Activated CD8-positive, alpha-beta memory T cell treated with anti-CD3 and anti-CD28 coated beads, Interleukin-2, amount 50 U/mL, for 1 hour (primary cell): ENCODE results near the gene RASGRF1.
"Not testable (repeated sequence)": the region's sequence is repeated elsewhere in the genome, so short reads cannot be mapped to it uniquely, and the experiment has no call there.

Experiments used
- DNase-seq: peaks from one replicate; pipeline ENCODE4 v3.0.0-alpha.2; 2020; ENCODE audit errors: extremely low read depth

Gene RASGRF1

DNA sequence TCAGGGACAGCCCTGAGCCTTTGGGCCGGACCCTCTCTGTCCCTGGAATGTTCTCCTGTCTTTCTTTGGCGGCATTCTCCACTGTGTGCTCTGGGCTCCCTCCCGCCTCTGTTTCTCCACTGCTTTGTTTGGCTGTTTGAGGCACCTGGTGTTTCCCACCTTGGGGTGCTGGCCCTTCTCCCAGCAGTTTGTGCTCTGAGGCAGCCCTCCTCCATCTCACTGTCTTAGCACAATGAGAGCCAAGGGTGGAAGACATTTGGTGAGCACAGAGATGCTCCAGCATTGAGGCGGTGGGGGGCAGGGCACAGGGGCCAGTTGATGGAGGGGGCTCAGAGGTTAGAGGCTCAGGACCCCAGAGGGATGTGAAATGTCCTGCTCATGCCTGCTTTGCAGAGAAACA lies 54.3 kb downstream of the RASGRF1 start:
- DNase-seq: no peak

DNA sequence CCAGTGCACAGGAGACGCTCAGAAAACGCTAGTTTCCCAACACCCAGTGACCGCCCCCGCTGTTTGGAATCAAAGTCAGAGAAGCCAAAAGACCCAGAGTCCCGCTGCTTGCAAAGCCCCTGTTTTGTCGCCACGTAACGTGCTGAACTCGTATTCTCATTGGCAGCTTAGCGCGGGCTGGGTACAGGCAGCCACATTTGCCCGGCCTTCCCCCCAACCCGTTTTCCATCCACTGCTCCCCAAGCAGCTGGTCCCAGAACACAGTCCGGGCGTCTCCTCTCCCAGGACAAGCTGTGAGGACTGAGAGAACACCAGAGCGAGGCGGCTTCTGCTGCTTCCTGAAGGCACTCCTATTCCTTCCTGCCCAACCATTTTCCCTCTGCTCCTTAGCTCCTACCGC lies 54.8 kb downstream of the RASGRF1 start:
- no peak for DNase-seq

DNA sequence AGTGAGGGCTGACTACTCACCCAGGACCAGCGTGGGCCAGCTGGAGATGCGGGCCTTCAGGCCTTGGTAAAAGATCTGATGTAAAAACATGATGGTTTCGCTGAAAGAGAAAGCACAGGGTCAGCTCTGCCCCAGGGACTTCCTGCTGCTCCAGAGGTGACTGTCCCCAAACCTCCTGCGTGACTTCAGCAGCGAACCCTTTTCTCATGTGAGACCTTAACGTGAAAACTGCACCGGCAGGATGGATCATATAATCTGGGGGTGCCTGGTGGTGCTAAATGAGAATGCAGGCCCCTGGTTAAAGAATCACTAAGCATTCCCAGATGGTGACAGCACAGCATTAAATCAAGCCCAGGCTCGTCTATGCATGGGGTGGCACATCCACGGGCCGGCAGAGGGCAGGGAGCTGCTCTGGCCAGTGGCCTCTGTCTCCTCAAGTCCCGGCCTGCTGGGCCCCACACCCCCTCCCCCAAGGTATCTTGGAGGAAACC lies 55.4 kb downstream of the RASGRF1 start:
- DNase-seq: no peak

DNA sequence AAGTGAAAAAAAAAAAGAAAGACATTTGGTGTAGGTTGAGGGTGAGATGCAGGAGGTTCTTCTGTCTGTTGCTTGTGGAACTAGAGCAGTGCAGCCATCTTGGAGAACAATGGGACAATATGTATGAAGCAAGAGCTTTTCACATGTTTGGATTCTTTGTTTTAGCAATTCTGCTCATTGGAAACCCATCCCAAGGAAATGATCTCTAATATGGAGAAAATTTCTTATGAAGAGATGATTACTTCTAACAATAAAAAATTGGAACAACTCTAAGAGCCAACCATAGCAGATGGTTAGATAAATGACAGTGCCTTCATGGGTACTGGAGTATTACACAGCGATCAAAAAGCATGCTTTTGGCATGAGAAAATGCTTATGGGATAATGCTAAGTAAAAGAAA lies 56.3 kb downstream of the RASGRF1 start:
- DNase-seq: no peak

DNA sequence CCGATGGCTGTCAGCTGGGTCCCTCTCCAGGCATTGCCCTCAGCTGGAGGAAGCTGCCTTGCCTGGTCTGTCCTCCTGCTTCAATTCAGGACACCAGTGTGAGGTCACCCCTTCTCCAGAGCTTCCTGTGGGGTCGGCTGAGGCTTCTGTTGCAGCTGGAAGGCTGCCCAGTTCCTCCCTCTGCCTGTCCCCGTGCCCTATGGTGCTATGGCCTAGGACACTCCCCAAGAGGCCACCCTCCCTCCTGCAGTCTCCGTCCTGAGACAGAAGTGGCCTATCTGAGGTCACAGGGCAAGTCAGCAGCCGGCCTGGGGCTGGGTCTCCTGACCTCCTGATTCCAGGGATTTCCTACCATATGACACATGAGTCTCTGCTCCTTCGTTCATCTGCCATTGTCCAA lies 57.9 kb downstream of the RASGRF1 start:
- no peak for DNase-seq

DNA sequence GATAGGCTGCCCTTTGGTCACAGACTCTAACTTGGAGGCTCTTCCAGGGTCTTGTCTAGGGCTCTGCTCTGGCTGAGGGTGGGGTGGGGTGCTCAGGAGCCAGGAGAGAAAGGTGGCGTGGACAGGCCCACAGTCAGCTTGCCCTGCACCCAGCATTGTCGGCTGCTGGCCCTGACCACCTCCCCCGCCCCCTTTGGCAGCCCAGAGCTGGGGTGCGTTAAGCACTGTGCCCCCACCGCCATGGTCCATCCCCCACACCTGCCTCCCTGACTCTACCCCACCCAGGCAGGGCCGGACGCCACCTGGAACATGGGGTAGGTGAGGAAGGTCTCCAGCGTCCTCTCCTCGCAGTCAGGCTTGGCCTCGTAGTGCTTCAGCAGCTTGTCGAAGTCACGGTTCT lies 58.8 kb downstream of the RASGRF1 start:
- DNase-seq: no peak

DNA sequence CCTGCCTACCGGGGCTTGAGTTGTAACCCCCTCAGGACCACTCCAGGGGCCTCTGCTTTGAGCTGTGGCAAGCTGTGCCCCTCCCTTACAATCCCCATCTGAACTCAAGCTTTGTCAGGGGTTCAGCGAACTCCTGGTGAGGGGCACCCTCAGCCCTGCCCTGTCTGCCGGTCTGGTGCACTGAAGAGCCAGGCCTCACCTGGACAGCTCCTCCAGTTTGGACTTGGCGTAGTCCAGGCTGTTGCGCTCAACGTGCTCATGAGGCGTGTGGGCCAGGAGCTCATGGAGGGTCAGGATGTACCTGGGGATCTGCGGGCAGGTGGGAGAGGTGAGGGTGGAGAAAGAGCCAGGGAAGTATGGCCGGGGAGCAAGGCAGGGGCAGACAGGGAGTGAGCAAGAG lies 59.4 kb downstream of the RASGRF1 start:
- no peak for DNase-seq

DNA sequence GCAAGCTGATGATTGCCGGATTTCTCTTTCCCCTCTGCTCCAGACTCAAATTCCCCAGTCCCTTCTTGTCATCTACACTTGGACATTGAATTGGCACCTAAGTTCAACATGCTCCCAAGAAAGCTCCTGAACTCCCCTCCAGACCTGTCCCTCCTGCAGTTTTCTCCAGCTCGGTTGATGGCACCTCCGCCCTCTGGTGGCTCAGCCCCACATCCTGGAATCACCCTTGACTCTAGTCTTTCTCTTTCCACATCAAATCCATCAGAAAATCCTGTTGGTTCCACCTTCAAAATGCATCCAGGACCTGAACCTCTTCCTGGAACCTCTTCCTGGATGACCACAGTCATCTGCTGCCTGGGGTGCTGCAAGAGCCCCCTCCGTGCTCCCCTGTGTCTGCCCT lies 60.1 kb downstream of the RASGRF1 start:
- no peak for DNase-seq

DNA sequence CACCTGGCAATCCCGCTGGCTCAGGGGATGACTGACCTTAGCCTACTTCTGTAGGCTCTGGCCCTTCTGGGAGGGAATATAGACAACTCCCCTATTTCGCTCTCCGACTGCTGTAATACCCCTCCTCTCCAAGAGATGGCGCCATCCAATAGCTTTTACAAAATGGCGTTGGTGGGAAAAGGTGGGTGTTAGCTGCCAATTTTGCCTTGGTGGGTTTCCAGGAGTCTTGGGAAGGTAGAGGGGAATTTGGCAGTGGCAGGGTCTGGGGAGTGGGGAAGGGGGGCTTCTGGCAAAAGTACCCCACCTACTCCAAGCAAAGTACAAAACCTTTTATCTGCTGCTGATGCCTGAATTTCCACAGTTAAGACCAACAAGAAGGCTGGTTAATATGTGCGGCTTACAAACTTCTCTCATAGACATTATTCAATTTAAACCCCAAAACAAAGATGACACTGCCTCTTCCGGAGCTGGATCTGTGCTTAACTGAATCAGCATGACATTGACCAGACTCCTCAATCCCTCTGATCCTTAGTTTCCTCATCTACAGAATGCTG lies 62.1 kb downstream of the RASGRF1 start:
- no peak for DNase-seq

DNA sequence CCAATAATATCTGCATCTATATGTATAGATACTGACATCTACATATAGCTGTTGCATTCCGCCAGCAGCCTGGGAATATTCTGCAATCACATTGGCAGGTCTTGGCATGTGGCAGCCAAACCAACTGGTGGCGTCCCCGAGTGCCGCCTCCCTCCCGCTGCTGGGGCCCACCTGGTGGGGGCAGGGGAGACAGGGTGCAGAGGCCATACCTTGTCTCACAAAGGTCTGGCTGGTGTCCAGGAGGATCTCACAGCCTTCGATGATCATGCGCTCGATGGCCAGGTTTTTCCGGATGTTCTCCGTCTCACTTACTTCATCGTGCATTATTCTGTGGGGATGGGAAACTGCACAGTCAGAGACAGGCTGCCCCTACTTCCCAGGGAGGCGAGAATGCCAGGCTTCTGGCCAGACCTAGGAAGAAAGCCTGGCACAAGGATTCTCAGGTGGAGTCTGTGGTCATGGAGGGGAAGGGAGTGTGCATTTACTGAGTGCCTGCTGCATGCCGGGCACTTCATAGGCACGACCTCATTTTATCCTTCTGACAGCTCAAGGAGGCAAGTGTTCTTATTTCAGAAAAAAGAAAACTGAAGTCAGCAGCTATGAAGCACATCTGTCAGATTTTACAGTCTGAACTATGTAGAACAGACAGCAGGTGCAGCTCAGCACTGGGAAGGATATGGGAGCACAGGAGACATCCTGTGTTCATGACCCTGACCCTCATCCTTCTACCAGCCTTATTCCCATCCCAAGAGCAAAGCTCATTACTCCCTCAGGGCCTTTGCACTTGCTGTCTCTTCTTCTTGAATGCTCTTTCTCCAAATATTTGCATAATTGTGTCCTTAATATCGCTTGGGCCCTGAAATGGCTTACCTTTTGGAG lies 62.8 kb downstream of the RASGRF1 start:
- no peak for DNase-seq

DNA sequence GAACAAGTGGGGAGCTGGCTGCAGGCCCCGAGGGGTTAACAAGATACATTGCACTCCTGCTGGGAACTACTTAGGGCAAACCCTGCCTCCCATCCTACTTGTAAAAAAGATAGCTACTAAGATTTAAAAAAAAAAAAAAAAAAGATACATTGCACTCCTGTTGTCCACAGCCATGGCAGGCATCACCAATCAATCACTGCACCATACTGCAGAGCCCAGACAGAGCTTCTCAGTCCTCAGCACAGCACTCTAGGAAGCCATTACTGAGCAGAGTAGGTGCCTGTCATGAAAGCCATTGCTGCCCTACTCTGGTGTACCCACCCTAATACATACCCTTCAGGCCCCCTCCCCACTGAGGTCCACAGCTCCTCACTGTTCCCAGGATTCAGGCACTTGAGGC lies 64.8 kb downstream of the RASGRF1 start:
- DNase-seq: no peak

DNA sequence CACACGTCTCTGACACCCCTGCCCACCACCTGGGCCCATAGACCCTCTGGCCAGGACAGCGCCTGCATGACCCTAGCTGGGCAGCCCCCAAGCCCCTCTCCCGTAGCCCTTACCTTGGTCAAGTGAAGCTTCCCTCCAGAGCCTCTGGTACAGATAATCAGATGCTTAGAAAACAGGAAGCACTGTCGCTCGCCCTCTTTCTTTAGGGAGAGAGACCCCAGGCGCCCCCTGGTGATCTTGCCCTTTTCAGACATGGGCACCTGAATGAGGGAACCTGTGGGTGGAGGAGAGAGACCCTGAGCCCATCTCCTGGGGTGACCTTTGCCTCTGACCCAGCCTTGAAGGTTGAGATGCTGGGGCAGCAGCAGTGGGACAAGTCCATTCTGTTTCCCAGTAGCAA lies 65.4 kb downstream of the RASGRF1 start:
- no peak for DNase-seq

DNA sequence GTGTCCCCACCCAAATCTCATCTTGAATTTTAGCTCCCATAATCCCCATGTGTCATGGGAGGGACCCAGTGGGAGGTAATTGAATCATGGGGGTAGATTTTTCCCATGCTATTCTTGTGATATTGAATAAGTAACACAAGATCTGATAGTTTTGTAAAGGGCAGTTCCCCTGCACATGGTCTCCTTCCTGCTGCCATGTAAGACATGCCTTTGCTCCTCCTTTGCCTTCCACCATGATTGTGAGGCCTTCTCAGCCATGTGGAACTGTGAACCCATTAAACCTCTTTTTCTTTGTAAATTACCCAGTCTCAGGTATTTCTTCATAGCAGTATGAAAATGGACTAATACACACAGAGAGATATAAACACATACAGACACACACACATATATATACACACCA lies 66.1 kb downstream of the RASGRF1 start:
- DNase-seq: not testable (repeated sequence)

DNA sequence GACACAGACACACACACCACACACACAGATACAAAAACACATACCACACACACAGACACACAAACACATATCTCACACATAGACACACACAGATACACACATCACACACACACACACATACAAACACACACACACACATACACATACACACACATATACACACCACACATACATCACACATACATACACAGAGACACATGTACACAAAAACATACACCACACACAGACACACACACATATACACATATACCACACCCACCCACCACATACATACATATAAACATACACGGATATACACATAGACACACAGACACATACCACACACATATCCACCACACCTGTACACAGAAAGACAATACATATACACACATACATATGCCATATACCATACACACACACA lies 66.7 kb downstream of the RASGRF1 start:
- no peak for DNase-seq

DNA sequence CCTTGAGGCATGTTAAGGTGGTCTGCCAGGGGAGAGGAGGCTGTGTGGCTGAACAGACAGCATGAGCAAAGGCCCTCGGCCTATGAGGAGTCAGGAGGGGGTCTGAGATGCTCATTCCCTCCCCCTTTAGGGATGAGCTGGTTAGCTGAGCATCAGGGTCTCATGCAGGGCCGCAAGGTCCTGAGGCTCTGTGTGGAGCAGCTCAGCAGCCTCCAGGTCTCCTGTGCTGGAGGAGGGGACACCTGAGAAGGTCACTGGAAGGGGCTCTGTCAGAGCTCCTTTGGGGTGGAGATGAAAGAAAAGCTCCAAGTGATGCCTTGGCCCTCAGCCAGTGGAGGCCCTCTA lies 67.1 kb downstream of the RASGRF1 start:
- DNase-seq: no peak

DNA sequence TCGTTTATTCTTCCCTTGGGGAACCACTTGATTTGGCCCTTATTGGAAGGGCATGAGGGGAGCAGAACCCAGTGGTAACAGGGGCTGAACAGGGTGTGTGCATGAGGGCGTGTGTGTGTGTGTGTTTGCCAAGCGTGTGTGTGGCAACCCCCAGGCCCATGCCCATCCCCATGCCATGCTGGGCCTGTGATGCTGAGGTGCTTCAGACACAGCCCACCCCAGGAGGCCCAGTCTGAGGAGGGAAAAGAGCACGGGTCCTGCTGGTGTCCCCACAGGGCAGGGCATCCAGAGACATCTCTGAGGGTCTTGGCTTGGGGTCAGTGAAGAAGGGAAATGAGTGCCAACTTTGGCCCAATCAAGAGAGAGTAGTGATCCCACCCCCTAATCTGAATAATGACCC lies 71.6 kb downstream of the RASGRF1 start:
- no peak for DNase-seq

DNA sequence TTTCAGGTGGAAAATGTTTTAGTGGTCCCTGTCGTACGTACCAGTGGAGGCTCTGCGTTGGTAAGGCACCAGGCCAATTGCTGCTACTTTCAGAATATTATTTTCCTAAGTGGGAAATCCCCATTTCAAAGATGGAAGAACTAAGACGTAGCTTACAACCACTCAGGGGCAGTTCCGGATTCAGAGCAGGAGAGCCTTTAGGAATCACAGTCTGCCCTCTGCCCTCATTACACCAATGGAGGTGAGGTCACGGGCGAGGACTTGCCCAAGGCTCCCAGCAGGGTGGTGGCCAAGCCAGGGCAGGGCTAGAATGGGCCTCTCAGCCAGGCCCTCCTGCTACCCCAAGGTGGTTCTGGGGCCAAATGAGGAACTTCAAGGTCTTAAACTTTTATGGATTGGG lies 72.6 kb downstream of the RASGRF1 start:
- DNase-seq: no peak

DNA sequence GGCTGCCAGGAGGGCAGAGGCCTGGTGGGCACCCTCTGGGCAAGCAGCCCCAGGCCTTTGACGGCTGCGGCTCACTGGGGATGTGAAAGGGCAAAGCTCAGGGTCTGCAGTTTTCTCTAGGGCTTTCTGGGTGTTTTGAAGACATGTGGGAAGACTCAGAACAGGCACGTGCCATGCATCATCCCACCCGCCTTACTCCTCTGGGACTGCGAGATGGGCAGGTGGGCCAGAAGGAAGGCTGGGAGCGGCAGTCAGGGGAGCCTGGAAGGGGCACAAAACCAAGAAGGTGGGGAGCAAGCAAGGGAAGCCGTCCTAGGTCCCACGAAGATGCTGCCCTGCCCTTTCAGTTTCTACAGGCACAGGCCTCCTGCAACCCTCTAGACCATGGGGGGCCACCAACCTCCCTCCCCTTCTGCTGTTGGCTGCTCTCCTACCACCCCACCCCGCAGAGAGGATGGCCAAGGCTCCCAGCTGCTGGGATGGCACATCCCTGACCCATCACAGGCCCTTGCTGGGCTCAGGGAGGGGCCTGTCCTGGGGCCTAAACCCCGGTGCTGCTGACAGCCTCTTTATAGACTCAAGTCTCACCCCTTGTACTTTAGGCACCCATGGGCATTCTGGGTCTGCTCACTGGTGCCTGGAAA lies 73.9 kb downstream of the RASGRF1 start:
- DNase-seq: no peak

DNA sequence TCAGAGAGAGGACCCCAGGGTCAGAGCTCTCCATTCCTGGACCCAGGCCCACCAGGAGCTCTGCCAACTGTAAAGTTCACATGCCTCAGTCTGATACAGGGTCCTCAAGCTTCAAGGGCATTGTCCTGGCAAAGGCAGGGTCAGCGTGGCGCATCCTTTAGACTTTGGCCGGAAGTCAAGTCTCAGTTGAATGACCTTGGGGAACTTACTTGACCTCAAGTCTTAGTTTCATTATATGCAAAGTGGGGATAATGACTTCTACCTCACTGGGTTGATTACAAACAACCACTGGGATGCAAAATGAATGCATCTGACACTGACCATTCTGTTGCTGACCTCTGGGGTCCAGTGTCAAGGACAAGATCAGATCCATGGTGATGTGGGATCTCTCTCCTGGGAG lies 75.2 kb downstream of the RASGRF1 start:
- DNase-seq: no peak

DNA sequence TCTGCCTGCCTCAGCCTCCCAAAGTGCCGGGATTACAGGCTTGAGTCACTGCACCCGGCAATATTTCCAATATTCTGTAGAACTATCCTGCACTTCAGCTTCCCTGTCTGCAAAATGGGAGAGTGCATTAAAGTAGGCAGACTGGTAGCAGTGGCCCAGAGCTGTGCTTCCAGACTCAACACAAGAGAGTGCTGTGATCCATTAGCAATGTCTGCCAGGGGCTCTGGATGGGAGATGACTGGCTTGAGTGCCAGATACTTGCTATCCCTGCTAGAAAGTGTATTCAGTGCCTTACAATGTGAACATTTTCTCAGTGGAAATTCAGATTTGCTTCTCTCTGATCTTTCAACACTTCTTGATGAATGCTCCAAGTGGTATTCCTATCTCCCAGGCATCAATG lies 80.3 kb downstream of the RASGRF1 start:
- no peak for DNase-seq

DNA sequence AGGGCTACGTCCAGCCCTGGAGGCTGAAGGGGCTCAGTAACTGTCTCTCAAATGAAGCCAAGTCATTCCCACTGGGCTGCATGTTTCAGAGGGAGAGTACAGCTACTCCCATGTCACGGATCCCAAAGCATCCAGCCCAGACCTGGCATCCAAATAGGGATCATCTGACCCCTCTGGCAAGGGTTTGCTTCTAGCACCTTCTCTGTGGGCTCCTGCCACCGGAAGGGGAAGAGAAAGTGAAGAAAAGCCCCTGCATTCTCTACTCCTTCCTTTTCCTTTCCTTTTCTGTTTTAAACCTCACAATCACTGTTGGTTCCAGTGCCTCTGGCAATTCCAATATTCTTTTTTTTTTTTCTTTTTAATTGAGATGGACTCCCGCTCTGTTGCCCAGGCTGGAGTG lies 81.2 kb downstream of the RASGRF1 start:
- DNase-seq: no peak

DNA sequence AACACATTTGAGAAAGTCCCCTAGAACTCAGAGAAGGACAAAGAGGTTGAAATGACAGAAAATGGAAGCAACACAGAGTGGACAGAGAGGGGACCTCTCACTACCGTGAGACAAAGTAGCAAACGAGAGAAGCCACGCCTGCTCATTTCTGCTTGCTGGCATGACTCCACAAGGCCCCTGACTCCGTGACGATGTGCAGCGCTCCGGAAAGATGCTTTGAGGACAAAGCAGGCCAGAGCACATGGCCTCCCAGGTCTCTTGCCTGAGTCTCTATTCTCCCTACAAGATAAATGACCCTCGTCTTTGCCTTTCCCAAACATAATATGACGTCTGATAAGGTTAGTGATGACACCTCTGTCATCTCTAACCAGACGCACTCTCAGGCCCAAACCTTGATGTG lies 81.9 kb downstream of the RASGRF1 start:
- DNase-seq: no peak

DNA sequence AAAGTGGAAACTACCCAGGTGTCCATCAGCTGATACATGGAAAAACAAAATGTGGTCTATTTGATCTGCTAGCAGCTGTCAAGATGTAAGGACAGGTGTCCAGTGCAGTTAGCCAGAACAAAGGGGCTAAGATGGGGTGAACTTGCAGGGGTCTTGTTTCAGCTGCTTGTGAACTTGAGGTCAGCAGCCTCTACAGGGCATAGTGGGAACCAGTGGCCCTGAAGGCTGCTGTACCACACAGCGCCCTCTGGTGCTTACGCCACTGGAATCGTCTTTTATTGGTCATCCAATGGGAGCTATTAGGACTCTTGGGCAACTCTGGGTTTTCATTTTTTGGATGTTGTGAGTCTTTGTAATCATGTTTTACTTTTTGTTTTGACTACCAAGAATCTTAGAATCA lies 83.5 kb downstream of the RASGRF1 start:
- no peak for DNase-seq
